Ramos (cell line): ENCODE data around the gene DZIP1L.

ENCODE experiments used
- in situ Hi-C: fragments of 300-500 bp; cut with MboI; formaldehyde crosslinking; loops from one replicate; pipeline ENCODE4 v1.14.3; 2022; ENCODE audit warnings: low sequenced_read_pairs; ENCODE audit not compliant: unreplicated experiment

Gene DZIP1L

DNA sequence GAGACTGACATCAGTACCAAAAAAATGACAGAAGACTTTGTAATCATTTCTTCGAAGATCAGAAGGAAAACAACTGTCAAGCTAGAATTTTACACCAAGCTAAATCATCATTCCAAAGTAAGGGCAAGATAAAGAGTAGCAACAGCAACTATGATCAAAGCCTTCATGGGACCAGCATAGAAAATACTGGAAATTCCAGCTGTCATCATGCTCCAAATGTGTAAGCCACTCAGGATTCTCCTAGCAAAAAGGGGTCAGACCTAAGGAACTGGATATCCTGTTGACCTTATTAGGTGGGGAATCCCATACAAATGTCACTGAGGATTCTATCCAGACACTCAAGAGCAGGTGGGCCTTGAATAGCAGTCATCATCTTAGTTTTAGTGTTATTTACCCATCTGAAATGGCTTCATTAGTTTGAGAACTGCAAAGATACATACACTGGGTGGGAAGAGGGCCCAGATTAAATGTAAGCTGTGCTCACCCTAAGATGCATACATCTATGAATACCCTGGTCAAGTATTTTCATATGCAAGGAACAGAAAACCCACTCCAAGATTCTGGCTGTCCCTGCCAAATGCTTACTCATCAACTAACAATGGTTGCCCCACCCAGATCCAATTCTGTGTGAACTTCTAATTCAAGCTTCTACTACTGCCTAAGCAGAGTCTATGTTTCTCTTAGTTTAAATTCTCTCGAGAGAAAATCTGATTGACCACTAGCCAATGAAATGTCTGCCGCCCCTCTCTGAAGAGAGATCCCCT lies 72.0 kb downstream of the DZIP1L start:
- in situ Hi-C loops, result no loop called here

DNA sequence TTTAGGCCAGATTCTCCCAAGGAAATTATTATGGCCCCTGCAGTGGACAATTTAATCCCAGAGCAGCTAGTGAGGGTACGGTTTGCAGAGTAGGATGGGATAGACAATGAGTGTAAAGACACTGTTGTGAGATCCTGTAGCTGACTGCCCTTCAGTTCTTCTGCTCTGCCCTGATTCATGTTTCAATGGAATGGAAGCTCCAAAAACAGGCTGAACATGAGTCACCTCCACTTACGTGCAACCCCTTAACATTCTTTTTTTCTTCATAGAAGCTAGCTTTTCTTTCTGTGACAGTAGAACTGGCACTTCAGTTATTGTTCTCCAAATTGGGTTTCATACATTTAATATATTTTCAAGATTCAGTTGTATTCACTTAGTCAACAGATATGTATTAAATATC lies 73.4 kb downstream of the DZIP1L start:
- in situ Hi-C loops, result no loop called here

DNA sequence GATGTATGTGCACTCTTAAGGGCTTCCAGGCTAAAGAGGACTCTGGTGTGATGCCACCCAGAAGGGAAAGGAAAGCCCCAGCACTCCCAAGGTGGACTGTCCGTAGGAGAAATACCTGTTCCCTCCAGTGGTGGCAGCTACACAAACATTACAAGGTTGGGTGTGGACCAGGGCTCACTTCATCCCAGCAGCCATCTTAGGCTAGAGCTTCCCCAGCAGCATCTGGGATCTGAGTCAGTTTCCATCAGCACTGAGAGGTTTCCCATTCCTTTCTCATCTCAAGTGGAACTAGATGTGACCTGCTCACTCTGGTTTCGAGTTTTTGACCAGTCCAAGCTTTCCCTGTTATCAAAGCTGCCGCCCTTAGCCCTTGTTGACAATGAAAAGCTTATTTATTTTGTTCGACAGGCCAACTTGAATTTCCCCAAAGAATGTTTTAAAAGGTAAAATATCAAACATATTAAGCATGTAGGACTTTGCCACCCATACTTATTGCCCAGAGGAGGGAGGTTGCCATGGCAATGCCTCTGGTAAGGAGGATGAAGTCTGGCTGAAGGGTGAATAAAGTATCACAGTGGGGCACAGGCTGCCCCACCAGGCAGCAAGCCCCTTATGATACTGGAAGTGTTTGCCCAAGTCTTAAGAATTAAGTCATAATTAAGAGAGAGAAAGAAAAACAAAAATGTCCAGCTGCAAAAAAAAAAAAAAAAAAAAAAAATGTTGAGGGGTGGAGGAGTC lies 76.5 kb downstream of the DZIP1L start:
- in situ Hi-C loops, result no loop called here

DNA sequence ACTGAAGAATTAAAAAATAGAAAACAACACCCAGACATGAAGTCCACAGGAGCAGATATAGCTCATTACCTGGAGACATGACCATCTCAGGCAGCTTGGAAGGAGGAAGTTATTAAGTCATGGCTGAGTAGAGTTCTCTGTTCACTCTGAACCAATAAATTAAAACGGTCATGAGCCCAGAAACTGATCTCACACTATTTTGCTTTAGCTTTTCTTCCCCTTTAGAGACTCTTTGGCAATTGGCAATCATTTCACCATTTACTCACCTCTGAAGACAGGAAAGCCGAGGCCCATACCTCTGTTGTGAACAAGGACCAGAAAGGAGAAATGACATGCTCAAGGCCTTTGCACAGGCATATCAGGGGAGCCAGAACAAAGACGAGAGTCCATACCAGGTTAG lies 78.8 kb downstream of the DZIP1L start:
- in situ Hi-C loops, result no loop called here

DNA sequence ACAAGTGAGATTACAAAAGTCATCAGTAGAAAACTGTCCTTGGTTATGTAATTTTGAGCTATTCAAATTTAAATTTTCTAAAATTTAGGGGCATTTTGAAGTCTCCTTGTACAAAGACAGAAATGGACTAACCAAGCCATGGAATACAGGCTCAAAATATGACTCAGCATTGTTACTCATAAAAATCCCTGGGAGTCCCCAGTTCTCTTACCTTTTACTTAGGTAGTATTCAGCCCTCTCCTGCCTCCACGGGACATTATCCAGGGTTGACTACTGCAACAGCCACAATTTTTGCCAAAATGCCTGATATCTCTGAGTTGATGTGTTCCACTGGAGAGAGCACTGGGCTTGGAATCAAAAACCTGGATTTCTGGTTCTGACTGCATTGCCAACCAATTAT lies 80.5 kb downstream of the DZIP1L start:
- in situ Hi-C loops, result no loop called here

DNA sequence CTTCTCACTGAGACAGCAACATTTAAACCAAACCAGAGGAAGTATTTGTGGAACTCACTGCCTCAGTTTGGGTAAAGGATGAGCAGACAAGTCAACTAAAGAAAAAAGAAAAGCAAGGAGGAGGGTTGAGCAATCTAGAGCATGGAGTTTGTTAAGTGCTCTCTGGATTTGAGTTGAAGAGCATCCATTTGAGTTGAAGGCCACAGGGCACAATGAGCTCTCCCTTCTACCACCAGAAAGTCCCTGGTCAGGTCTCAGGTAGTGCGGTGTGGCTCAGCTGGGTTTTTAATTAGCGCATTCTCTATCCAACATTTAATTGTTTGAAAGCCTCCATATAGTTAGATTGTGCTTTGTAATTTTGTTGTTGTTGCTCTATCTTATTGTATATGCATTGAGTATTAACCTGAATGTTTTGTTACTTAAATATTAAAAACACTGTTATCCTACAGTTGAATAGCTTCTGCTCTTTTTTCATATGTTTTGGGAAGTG lies 82.2 kb downstream of the DZIP1L start:
- in situ Hi-C loops, result no loop called here

DNA sequence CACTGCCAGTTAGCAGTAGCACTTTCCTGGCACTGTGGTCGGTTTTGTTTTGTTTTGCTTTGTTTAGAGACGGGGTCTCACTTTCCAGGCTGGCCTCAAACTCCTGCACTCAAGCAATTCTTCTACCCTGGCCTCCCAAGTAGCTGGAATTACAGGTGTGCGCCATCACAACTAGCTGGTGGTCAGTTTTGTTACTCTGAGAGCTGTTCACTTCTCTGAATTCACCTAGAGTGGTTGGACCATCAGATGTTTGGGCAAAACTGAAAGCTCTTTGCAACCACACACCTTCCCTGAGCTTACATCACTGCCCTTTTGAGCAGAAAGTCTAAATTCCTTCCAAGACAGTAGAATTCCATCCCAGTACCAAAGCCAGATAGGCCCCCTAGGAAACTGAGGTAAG lies 82.8 kb downstream of the DZIP1L start:
- in situ Hi-C loops, result no loop called here

DNA sequence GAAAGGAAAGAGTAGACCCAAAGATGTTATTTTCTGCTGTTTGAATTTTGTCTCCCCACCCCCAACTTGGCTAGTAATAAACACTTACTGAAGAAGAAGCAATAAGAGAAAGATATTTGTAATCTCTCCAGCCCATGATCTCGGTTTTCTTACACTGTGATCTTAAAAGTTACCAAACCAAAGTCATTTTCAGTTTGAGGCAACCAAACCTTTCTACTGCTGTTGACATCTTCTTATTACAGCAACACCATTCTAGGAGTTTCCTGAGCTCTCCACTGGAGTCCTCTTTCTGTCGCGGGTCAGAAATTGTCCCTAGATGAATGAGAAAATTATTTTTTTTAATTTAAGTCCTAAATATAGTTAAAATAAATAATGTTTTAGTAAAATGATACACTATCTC lies 83.9 kb downstream of the DZIP1L start:
- in situ Hi-C loops, result no loop called here

DNA sequence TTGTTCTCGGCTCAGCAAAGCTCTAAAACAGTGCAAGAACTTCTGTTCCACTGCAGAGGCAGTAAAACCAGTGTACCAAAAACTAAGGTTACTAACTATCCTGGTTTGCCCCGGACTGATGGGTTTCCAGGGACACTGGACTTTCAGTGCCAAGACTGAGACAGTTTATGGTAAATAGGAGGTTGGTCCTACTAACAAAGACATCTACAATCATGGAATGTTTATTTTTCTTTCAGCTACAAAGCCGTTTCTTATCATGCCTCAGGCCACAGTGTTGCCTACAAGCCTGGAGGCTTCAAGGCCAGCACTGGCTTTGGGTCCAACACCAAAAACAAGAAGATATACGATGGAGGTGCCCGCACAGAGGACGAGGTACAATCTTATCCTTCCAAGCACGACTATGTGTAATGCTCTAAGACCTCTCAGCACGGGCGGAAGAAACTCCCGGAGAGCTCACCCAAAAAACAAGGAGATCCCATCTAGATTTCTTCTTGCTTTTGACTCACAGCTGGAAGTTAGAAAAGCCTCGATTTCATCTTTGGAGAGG lies 84.6 kb downstream of the DZIP1L start:
- in situ Hi-C loops, result no loop called here

DNA sequence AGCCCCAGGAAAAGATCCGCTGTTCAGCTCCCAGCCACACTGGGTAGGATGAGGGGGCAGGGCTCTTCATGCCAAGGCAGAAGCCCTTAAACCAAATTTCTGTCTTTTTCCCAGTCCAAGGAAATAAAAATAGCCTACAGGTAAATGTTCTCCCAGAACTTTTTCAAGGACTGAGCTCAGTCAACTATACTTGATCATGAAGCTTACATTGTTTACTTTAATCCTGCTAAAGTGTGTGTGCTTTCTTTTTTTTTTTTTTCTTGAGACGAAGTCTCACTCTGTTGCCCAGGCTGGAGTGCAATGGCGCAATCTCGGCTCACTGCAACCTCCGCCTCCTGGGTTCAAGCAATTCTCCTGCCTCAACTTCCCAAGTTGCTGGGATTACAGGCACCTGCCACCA lies 87.6 kb downstream of the DZIP1L start:
- in situ Hi-C loops, result no loop called here

DNA sequence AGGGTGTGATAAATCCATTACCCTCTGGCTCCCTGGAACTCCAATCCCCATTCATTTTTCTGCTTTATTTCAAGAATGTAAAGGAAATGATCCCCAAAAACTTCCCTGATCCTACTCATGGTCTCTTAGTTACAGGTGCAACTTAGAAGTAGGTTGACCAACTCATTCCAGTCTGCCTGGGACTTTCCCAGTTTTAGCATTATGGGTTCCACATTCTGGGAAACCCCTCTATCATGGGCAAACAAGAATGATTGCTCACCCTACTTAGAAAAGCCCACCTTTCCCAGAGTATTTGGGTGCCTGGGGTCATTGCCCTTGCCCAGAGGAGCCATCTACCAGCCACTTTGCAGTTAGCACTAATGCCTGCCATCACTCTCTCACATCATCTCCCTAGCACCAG lies 89.9 kb downstream of the DZIP1L start:
- in situ Hi-C loops, result no loop called here

DNA sequence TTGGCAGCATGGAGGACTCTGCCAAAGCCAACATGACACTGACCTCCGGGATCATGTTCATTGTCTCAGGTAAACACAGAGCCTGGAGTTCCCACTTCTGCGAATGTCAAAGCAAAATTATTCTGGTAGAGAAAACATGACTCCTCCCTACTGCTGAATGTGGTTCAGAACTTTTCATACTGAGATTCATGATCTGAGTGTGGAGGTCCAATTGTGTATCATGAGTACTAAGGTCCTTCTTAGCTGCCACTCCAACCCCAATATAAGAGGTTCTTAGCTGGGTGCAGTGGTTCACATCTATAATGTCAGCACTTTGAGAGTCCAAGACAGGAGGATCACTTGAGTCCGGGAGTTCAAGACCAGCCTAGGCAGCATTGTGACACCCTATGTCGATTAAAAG lies 91.7 kb downstream of the DZIP1L start:
- in situ Hi-C loops, result no loop called here

DNA sequence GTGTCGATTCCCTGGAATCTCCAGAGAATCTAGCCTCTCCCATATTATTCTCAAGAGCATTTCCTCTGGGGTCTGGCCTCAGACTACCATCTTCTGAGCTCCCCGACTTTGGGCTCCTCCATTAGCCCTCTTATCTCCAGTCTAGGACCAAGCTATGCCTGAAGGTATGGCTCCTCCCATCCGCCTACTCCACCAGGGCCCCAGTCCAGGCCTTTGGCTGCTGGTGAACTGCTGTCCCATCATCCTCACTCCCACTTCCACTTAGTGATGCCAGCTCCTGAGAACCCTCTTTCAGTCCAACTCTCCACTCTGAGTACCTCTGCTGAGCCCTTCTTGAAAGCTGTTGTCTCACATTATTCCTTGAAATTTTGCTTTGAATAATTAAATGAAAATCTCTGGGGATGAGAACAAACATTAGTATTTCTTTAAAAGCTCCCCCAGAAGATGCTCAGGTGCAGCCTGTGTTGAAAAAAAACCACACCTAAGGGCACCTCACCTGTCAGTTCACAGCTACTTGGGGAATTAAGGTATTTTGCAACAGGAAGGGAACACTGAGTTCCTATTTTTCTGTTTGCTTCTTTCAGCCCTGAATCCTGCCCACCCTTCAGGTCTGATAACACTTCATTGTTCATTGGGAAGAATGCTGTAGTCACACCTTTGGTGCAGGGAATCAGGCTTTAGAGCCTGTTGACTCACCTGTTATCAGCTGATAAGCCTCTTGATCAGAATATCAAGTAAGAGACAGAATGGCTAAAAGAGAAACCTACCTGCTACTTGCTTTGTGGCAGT lies 95.9 kb downstream of the DZIP1L start:
- in situ Hi-C loops, result no loop called here

DNA sequence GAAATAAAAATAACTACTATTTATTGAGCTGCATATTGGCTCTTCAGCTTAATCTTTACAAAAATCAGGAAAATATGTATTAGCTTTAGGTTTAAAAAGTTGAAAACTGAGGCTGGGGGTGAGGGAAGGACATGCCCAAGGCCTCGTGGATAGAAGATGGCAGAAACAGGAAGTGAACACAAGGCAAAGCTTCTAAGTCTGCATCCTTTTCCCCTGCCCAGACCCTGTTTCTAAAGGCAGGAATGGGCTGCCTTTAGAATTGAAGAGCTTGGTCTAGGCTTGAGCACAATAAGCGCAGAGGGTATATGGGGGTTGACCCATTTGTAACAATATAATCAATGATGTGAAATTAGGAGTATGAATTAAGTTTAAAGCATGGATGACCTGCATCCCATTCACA lies 99.3 kb downstream of the DZIP1L start:
- in situ Hi-C loops, result no loop called here

DNA sequence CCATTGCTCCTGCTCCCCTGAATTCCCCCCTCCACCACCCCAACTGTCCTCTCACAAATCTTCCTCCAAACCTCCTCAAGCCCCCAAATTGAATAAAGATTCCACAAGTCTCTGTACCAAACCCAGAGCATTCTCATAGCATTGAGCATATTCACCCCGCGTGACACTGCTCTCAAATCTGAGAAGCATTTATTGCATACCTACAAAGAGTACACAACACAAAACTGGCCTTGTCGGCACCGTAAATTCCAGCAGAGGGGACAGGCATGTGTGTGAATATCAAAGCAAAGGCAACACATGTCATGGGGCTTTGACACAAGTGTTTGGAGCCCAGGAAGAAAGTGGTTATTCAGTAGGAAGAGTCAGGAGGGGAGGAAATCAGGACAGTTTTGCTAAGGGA lies 102.9 kb downstream of the DZIP1L start:
- in situ Hi-C loops, result no loop called here
